Keratinocyte (primary cell): ENCODE measurements around the gene RFC3.

Source experiments
- EZH2 ChIP-seq: IDR thresholded peaks from one replicate; pipeline ENCODE4 v1.6.1; 2012; ENCODE audit warnings: inconsistent platforms, mild to moderate bottlenecking, low read length, moderate library complexity
- TF ChIP-seq, protein P1 (sequence below), 3 experiments: IDR thresholded peaks in 1 of 3; conservative IDR thresholded peaks in 1 of 3; optimal IDR thresholded peaks in 1 of 3; 2 replicates in 2 of 3; 3 replicates in 1 of 3; pipeline versions ENCODE3 to v1.5.1; 2011; ENCODE audit warnings: low read length in 3 of 3, mild to moderate bottlenecking in 3 of 3, moderate library complexity in 2 of 3, control low read depth in 1 of 3, inconsistent platforms in 1 of 3; ENCODE audit not compliant: insufficient read depth in 2 of 3; ENCODE audit errors: extremely low read depth in 1 of 3

DNA sequence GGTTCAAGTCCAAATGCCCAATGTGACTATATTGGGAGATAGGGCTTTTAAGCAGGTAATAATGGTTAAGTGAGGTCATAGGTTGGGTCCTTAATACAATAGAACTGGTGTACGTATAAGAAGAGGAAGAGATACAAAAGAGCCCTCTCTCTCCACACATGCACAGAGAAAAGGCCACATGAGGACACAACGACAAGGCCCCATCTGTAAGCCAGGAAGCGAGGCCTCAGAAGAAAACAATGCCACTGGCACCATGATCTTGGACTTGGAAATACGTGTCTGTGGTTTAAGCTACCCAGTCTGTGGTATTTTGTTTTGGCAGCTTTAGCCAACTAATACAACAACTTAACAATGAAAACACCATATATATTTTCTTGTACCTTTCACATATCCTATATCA lies 23.4 kb upstream of the RFC3 start:
- TF ChIP-seq, protein P1, sequence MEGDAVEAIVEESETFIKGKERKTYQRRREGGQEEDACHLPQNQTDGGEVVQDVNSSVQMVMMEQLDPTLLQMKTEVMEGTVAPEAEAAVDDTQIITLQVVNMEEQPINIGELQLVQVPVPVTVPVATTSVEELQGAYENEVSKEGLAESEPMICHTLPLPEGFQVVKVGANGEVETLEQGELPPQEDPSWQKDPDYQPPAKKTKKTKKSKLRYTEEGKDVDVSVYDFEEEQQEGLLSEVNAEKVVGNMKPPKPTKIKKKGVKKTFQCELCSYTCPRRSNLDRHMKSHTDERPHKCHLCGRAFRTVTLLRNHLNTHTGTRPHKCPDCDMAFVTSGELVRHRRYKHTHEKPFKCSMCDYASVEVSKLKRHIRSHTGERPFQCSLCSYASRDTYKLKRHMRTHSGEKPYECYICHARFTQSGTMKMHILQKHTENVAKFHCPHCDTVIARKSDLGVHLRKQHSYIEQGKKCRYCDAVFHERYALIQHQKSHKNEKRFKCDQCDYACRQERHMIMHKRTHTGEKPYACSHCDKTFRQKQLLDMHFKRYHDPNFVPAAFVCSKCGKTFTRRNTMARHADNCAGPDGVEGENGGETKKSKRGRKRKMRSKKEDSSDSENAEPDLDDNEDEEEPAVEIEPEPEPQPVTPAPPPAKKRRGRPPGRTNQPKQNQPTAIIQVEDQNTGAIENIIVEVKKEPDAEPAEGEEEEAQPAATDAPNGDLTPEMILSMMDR (optimal IDR thresholded peaks at IDR 0.05 in 1 of 3, IDR thresholded peaks at IDR 0.05 in 1 of 3, conservative IDR thresholded peaks at IDR 0.05 in 1 of 3; ENCODE audit: extremely low read depth in 1 of 3, insufficient read depth in 2 of 3, low read length in 3 of 3) = no peak
- TF ChIP-seq EZH2 = no peak
